ENCODE measurements around the gene GNRHR.
"Not testable (repeated sequence)": the region's sequence is repeated elsewhere in the genome, so short reads cannot be mapped to it uniquely, and the experiment has no call there.

Gene GNRHR

GRCh38 chr4:67727124-67727850, 26.9 kb downstream of the GNRHR start:
- DNase-seq (ENCODE audit: low spot score), result no peak

GRCh38 chr4:67725981-67726380, 28.2 kb downstream of the GNRHR start:
- no peak for DNase-seq (ENCODE audit: low spot score)

- no peak for DNase-seq (ENCODE audit: low spot score)
Observed at GRCh38 chr4:67725132-67725531, 29.1 kb downstream of the GNRHR start.

- DNase-seq (ENCODE audit: low spot score), result no peak
Observed at GRCh38 chr4:67723949-67724348, 30.2 kb downstream of the GNRHR start.

GRCh38 chr4:67723341-67723740, 30.8 kb downstream of the GNRHR start:
- DNase-seq (ENCODE audit: low spot score), result no peak

GRCh38 chr4:67721770-67722597, 32.2 kb downstream of the GNRHR start:
- peak; percentile 23 for DNase-seq (ENCODE audit: low spot score)

GRCh38 chr4:67721315-67721769, 32.8 kb downstream of the GNRHR start:
- no peak for DNase-seq (ENCODE audit: low spot score)

GRCh38 chr4:67719953-67720617, 34.1 kb downstream of the GNRHR start:
- DNase-seq (ENCODE audit: low spot score), result peak; percentile 51

GRCh38 chr4:67718848-67719247, 35.3 kb downstream of the GNRHR start:
- no peak for DNase-seq (ENCODE audit: low spot score)

- DNase-seq (ENCODE audit: low spot score), result no peak
Observed at GRCh38 chr4:67717586-67717985, 36.6 kb downstream of the GNRHR start.

GRCh38 chr4:67714955-67715354, 39.2 kb downstream of the GNRHR start:
- DNase-seq (ENCODE audit: low spot score), result no peak

- no peak for DNase-seq (ENCODE audit: low spot score)
Observed at GRCh38 chr4:67714248-67714583, 40.0 kb downstream of the GNRHR start.

- DNase-seq (ENCODE audit: low spot score), result no peak
Observed at GRCh38 chr4:67713529-67714247, 40.5 kb downstream of the GNRHR start.

- DNase-seq (ENCODE audit: low spot score), result no peak
Observed at GRCh38 chr4:67712650-67713528, 41.3 kb downstream of the GNRHR start.

GRCh38 chr4:67712000-67712625, 42.1 kb downstream of the GNRHR start:
- peak; percentile 35 for DNase-seq (ENCODE audit: low spot score)

GRCh38 chr4:67706682-67707081, 47.5 kb downstream of the GNRHR start:
- DNase-seq (ENCODE audit: low spot score), result not testable (repeated sequence)

- DNase-seq (ENCODE audit: low spot score), result no peak
Observed at GRCh38 chr4:67704843-67705242, 49.3 kb downstream of the GNRHR start.

- DNase-seq (ENCODE audit: low spot score), result no peak
Observed at GRCh38 chr4:67702166-67702565, 52.0 kb downstream of the GNRHR start.

- peak; percentile 39 for DNase-seq (ENCODE audit: low spot score)
Observed at GRCh38 chr4:67701517-67701850, 52.7 kb downstream of the GNRHR start.

- peak; percentile 95 for DNase-seq (ENCODE audit: low spot score)
Observed at GRCh38 chr4:67700738-67701516, 53.3 kb downstream of the GNRHR start, which contains the start of gene UBA6. UBA6 (minus strand) TSS chr4:67701155; CDS start chr4:67701119, 36 bp downstream.

Measured in SW480 (cell line).